Measurements from ENCODE around the gene TSEN15.
"Not testable (repeated sequence)": the region's sequence is repeated elsewhere in the genome, so short reads cannot be mapped to it uniquely, and the experiment has no call there.

The TSEN15 gene

DNA sequence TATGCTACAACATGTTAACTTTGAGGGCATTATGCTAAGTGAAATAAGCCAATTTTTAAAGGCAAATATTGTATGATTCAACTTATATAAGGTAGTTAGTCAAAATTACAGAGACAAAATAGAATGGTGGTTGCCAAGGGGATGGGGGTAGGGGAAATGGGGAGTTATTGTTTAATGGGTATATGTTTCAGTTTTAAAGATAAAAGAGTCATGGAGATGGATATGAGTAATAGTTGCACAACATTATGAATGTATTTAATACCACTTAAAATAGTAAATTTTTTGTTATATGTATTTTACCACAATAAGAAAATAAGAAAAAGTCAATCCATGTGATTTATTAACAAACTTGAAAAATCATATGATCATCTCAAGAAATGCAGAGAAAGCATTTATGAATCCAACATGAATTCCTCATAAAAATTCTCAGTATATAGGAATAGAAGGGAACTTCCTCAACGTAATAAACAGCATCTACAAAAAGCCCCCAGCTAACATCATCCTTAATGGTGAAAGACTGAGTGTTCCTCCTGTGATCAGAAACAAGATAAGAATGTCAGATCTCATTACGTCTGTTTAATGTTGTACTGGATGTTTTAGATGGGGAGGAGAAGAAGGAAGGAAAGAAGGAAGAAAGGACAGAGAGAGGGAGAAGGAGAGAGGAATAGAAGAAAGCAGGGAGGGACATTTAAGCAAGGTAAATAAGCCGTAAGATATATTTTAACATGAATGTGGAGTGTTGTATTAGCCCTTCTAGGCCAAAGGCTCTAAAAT is 6.7 kb upstream of the TSEN15 start:
- H3K4me3 ChIP-seq (ENCODE audit: low read length), result no peak overlapping the region
- H3K4me2 ChIP-seq (ENCODE audit: low read length), result no peak overlapping the region

DNA sequence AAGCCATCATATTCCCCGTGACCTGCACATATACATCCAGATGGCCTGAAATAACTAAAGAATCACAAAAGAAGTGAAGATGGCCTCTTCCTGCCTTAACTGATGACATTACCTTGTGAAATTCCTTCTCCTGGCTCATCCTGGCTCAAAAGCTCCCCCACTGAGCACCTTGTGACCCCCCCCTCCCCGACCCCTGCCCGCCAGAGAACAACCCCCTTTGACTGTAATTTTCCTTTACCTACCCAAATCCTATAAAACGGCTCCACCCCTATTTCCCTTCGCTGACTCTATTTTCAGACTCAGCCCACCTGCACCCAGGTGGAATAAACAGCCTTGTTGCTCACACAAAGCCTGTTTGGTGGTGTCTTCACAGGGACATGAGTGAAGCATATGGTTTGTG is 4.0 kb upstream of the TSEN15 start:
- not testable (repeated sequence) for H3K4me2 ChIP-seq (ENCODE audit: low read length); H3K4me1 ChIP-seq (ENCODE audit: low read length); H4K20me1 ChIP-seq (ENCODE audit: insufficient read depth, low read length); H3K9ac ChIP-seq (ENCODE audit: low read length); H3K27ac ChIP-seq (ENCODE audit: low read length); H3K4me3 ChIP-seq (ENCODE audit: low read length); H3K79me2 ChIP-seq (ENCODE audit: low read length); H3K36me3 ChIP-seq (replicated peaks; ENCODE audit: low read depth, low read length); H2AFZ ChIP-seq (ENCODE audit: low read depth, low read length)
- Histone ChIP-seq H3K9me3 (ENCODE audit: insufficient read depth, low read length) (peaks cover 13% of the 10 kb centered on the region; the same call in 1 of the 2 replicates), H3K27me3 (ENCODE audit: low read depth, low read length) (peaks cover 10% of the 10 kb centered on the region)

More for the DNA sequence above, 6.7 kb upstream of the TSEN15 start:
- Histone ChIP-seq H3K27ac (ENCODE audit: low read length) (no peak overlapping the region), H3K9ac (ENCODE audit: low read length) (no peak overlapping the region), H3K27me3 (ENCODE audit: low read depth, low read length) (peaks cover 10% of the 10 kb centered on the region), H2AFZ (ENCODE audit: low read depth, low read length) (no peak overlapping the region), H3K4me1 (ENCODE audit: low read length) (no peaks in the 10 kb centered on the region), H3K36me3 (replicated peaks; ENCODE audit: low read depth, low read length) (peaks cover 3% of the 10 kb centered on the region), H4K20me1 (ENCODE audit: insufficient read depth, low read length) (no peaks in the 10 kb centered on the region), H3K79me2 (ENCODE audit: low read length) (no peaks in the 10 kb centered on the region), H3K9me3 (ENCODE audit: insufficient read depth, low read length) (peaks cover 5% of the 10 kb centered on the region; the same call in 1 of the 2 replicates)
- TF ChIP-seq EZH2phosphoT487 (IDR thresholded peaks at IDR 0.05; ENCODE audit: low read depth), result no peak
- TF ChIP-seq, protein P1, sequence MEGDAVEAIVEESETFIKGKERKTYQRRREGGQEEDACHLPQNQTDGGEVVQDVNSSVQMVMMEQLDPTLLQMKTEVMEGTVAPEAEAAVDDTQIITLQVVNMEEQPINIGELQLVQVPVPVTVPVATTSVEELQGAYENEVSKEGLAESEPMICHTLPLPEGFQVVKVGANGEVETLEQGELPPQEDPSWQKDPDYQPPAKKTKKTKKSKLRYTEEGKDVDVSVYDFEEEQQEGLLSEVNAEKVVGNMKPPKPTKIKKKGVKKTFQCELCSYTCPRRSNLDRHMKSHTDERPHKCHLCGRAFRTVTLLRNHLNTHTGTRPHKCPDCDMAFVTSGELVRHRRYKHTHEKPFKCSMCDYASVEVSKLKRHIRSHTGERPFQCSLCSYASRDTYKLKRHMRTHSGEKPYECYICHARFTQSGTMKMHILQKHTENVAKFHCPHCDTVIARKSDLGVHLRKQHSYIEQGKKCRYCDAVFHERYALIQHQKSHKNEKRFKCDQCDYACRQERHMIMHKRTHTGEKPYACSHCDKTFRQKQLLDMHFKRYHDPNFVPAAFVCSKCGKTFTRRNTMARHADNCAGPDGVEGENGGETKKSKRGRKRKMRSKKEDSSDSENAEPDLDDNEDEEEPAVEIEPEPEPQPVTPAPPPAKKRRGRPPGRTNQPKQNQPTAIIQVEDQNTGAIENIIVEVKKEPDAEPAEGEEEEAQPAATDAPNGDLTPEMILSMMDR (IDR thresholded peaks at IDR 0.05; ENCODE audit: low read depth, low read length), result no peak

DNA sequence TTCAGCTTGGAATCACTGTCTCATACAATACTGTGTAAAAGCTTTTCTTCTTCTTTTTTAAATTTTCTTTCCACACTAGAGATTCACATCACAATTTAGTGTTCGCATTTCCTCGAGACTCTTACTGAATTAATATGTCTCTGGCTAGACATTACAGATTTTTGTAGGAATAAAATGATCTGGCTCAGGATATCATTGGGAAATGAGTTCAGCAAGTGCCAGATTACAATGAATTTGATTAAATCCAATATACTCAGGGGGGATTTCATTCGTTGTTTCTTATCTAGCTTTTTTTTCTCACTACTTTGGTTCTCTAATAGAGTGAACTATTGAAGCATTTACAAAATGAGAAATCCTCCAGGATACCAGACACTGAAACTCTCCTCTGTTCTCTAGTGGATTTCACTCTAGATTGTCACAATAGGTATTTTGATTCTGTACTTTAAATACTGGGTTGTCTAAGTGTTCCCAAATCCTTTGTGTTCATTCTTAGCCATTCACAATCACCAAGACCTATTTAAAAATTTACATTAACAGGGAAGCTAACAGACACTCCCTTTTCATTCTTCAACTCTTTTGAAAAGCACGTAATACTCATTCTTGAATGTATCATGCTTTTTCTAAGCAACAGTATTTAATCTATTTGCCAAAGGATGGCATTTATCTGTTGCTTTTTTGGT is 2.8 kb upstream of the TSEN15 start:
- TF ChIP-seq, protein P1 (IDR thresholded peaks at IDR 0.05; ENCODE audit: low read depth, low read length), result no peak
- no peak for TF ChIP-seq EZH2phosphoT487 (IDR thresholded peaks at IDR 0.05; ENCODE audit: low read depth)
- no peak overlapping the region for H3K27ac ChIP-seq (ENCODE audit: low read length)
- H3K4me1 ChIP-seq (ENCODE audit: low read length), result peaks cover 13% of the 10 kb centered on the region

DNA sequence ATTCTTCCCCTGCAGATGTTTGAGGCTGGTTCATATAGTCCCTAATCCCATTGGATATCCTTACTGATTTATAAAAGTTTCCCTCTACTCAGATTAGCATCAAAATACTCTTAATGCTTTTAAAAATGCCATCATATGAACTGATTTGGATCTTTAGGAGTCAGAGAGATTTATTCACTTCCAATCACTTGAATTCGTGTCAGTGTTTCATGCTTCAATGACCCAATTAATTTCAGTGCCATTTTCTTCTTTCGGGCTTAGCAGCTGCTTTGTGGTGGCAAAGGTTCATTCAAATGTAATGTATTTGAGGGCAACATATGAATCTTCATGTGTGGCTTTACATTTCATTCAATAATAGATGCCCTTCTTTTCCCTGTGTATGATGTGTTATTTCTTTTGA is 2.2 kb upstream of the TSEN15 start:
- peaks cover 13% of the 10 kb centered on the region for H3K4me1 ChIP-seq (ENCODE audit: low read length)
- H3K27ac ChIP-seq (ENCODE audit: low read length), result no peak overlapping the region
- H3K9me3 ChIP-seq (ENCODE audit: insufficient read depth, low read length), result peaks cover 13% of the 10 kb centered on the region; the same call in 1 of the 2 replicates
- no peak overlapping the region for H2AFZ ChIP-seq (ENCODE audit: low read depth, low read length)
- H4K20me1 ChIP-seq (ENCODE audit: insufficient read depth, low read length), result no peaks in the 10 kb centered on the region
- no peak overlapping the region for H3K4me3 ChIP-seq (ENCODE audit: low read length)
- no peak overlapping the region for H3K4me2 ChIP-seq (ENCODE audit: low read length)
- H3K27me3 ChIP-seq (ENCODE audit: low read depth, low read length), result peaks cover 10% of the 10 kb centered on the region
- H3K9ac ChIP-seq (ENCODE audit: low read length), result no peak overlapping the region
- H3K79me2 ChIP-seq (ENCODE audit: low read length), result peaks cover 23% of the 10 kb centered on the region
- TF ChIP-seq, protein P1 (IDR thresholded peaks at IDR 0.05; ENCODE audit: low read depth, low read length), result no peak
- no peak for TF ChIP-seq EZH2phosphoT487 (IDR thresholded peaks at IDR 0.05; ENCODE audit: low read depth)
- peaks cover 3% of the 10 kb centered on the region for H3K36me3 ChIP-seq (replicated peaks; ENCODE audit: low read depth, low read length)

More for the DNA sequence above, 2.8 kb upstream of the TSEN15 start:
- Histone ChIP-seq H3K36me3 (replicated peaks; ENCODE audit: low read depth, low read length) (peaks cover 3% of the 10 kb centered on the region), H3K4me2 (ENCODE audit: low read length) (no peak overlapping the region), H2AFZ (ENCODE audit: low read depth, low read length) (no peak overlapping the region), H3K9me3 (ENCODE audit: insufficient read depth, low read length) (peaks cover 13% of the 10 kb centered on the region; the same call in 1 of the 2 replicates), H3K9ac (ENCODE audit: low read length) (no peak overlapping the region), H3K27me3 (ENCODE audit: low read depth, low read length) (peaks cover 10% of the 10 kb centered on the region), H4K20me1 (ENCODE audit: insufficient read depth, low read length) (no peaks in the 10 kb centered on the region), H3K79me2 (ENCODE audit: low read length) (peaks cover 20% of the 10 kb centered on the region), H3K4me3 (ENCODE audit: low read length) (no peak overlapping the region)
